GM23338 (cell line): ENCODE measurements around the gene LRRC73. TPM values are rescaled to one million over a fixed set of nuclear protein-coding genes. Genes with fewer than 3 reads are reported as not detected.

ENCODE experiments used
- ATAC-seq: fragments of 200-7000 bp; cut with Tn5 transposase; 3 replicates; pipeline ENCODE4 v1.9.1; 2020
- DNase-seq: peaks from one replicate; pipeline ENCODE4 v3.0.0-alpha.2; 2015; ENCODE audit warnings: low spot score
- H2AFZ ChIP-seq: fragments of 200-600 bp; sonication (generic); 2 replicates; pipeline ENCODE4 v1.8.0; 2016; ENCODE audit warnings: antibody characterized with exemption, mild to moderate bottlenecking, moderate library complexity
- H3F3A ChIP-seq: fragments of 200-600 bp; sonication (generic); replicated peaks from 2 replicates; pipeline ENCODE4 v1.8.0; 2017; ENCODE audit warnings: antibody characterized with exemption, mixed run types, low read depth
- H3K27ac ChIP-seq: fragments of 200-600 bp; sonication (generic); 2 replicates; pipeline ENCODE4 v1.6.1; 2016; ENCODE audit warnings: low read depth
- H3K27me3 ChIP-seq: fragments of 200-600 bp; sonication (generic); 2 replicates; pipeline ENCODE4 v1.8.0; 2016; ENCODE audit warnings: mild to moderate bottlenecking, mixed run types, moderate library complexity; ENCODE audit not compliant: insufficient read depth
- H3K36me3 ChIP-seq: fragments of 200-600 bp; sonication (generic); 2 replicates; pipeline ENCODE4 v1.8.0; 2016; ENCODE audit warnings: mild to moderate bottlenecking; ENCODE audit not compliant: insufficient read depth
- H3K4me1 ChIP-seq: fragments of 200-600 bp; sonication (generic); 2 replicates; pipeline ENCODE4 v1.8.0; 2016; ENCODE audit warnings: mild to moderate bottlenecking, moderate library complexity; ENCODE audit not compliant: insufficient read depth
- H3K4me2 ChIP-seq: fragments of 200-600 bp; sonication (generic); 2 replicates; pipeline ENCODE4 v1.7.1; 2017; ENCODE audit warnings: mixed run types
- H3K4me3 ChIP-seq: fragments of 200-600 bp; sonication (generic); 2 replicates; pipeline ENCODE4 v1.6.1; 2016; ENCODE audit warnings: mixed run types
- H3K79me2 ChIP-seq: fragments of 200-600 bp; sonication (generic); replicated peaks from 2 replicates; pipeline ENCODE4 v1.8.0; 2017; ENCODE audit warnings: mild to moderate bottlenecking; ENCODE audit not compliant: insufficient read depth
- H3K9me2 ChIP-seq: fragments of 200-600 bp; sonication (generic); 2 replicates; pipeline ENCODE4 v1.8.0; 2017; ENCODE audit not compliant: insufficient read depth
- H4K20me1 ChIP-seq: fragments of 200-600 bp; sonication (generic); replicated peaks from 2 replicates; pipeline ENCODE4 v1.8.0; 2017; ENCODE audit warnings: mild to moderate bottlenecking; ENCODE audit not compliant: insufficient read depth
- H3K27ac Mint-ChIP-seq: 2 replicates; pipeline ENCODE4 v1.8.0; 2020; ENCODE audit warnings: inconsistent platforms, mild to moderate bottlenecking, moderate library complexity, mixed read lengths
- H3K27me3 Mint-ChIP-seq: 3 replicates; pipeline ENCODE4 v1.8.0; 2022; ENCODE audit warnings: low read depth, mild to moderate bottlenecking, moderate library complexity, mixed read lengths, inconsistent platforms; ENCODE audit not compliant: insufficient read depth, poor library complexity
- H3K36me3 Mint-ChIP-seq: 3 replicates; pipeline ENCODE4 v1.8.0; 2021; ENCODE audit warnings: low read depth, mild to moderate bottlenecking, inconsistent platforms, moderate library complexity, mixed read lengths
- H3K4me1 Mint-ChIP-seq: 3 replicates; pipeline ENCODE4 v1.8.0; 2020; ENCODE audit warnings: mild to moderate bottlenecking, inconsistent platforms, mixed read lengths
- H3K4me3 Mint-ChIP-seq: 3 replicates; pipeline ENCODE4 v1.8.0; 2021; ENCODE audit warnings: moderate library complexity, mild to moderate bottlenecking, inconsistent platforms, mixed read lengths
- H3K9me3 Mint-ChIP-seq: 3 replicates; pipeline ENCODE4 v1.8.0; 2020; ENCODE audit warnings: moderate library complexity, mild to moderate bottlenecking, inconsistent platforms, mixed read lengths
- CREB1 ChIP-seq: fragments of 250-450 bp; sonication (Bioruptor Pico); IDR thresholded peaks from 2 replicates; pipeline ENCODE4 v1.5.0; 2020; ENCODE audit warnings: low read depth, mild to moderate bottlenecking, moderate library complexity
- EZH2 ChIP-seq: fragments of 200-600 bp; sonication (generic); IDR thresholded peaks from one replicate; pipeline ENCODE4 v1.8.0; 2017; ENCODE audit warnings: antibody characterized with exemption, mild to moderate bottlenecking, low read depth; ENCODE audit not compliant: unreplicated experiment
- JUNB ChIP-seq: IDR thresholded peaks from one replicate; pipeline ENCODE4 v1.6.1; 2016; ENCODE audit warnings: antibody characterized with exemption; ENCODE audit not compliant: unreplicated experiment
- NANOG ChIP-seq: IDR thresholded peaks from 2 replicates; pipeline ENCODE4 v1.6.1; 2016; ENCODE audit warnings: antibody characterized with exemption, borderline replicate concordance
- POLR2AphosphoS5 ChIP-seq: IDR thresholded peaks from 2 replicates; pipeline ENCODE4 v1.6.1; 2016; ENCODE audit warnings: antibody characterized with exemption, low read depth
- STAT1 ChIP-seq: IDR thresholded peaks from one replicate; pipeline ENCODE4 v1.6.1; 2016; ENCODE audit warnings: antibody characterized with exemption; ENCODE audit not compliant: unreplicated experiment
- ZNF114 ChIP-seq: fragments of 250-450 bp; sonication (Bioruptor Pico); IDR thresholded peaks from 2 replicates; pipeline ENCODE4 v1.5.0; 2020; ENCODE audit warnings: mild to moderate bottlenecking, moderate library complexity
- ZNF331 ChIP-seq: fragments of 250-450 bp; sonication (Bioruptor Pico); IDR thresholded peaks from 2 replicates; pipeline ENCODE4 v1.5.0; 2020; ENCODE audit warnings: low read depth, mild to moderate bottlenecking, moderate library complexity
- polyA plus RNA-seq: library from polyadenylated mRNA; unstranded; fragments of >200 nt; fragmentation: Nextera tagmentation; extraction: Ambion mirVana; gene quantifications from 2 replicates; pipeline ENCODE4 v1.2.1, GENCODE V29; 2016
- total RNA-seq: library from RNA; depleted of rRNA; stranded (reverse); fragments of >200 nt; shearing (Covaris generic); gene quantifications from 2 replicates; pipeline ENCODE4 v1.2.3, GENCODE V29; 2014
- TF ChIP-seq, protein P1 (sequence below): IDR thresholded peaks from one replicate; pipeline ENCODE4 v1.6.1; 2018; ENCODE audit warnings: antibody characterized with exemption; ENCODE audit not compliant: unreplicated experiment
- TF ChIP-seq, protein P2 (sequence below), 2 experiments: fragments of 200-600 bp in 1 of 2; sonication (generic) in 1 of 2; conservative IDR thresholded peaks; 2 replicates each; pipeline versions ENCODE4 v1.5.1 to v1.6.1; 2016 to 2017; ENCODE audit warnings: antibody characterized with exemption in 2 of 2, low read depth in 2 of 2, mild to moderate bottlenecking in 2 of 2, moderate library complexity in 1 of 2
- TF ChIP-seq, protein P3 (sequence below): IDR thresholded peaks from 2 replicates; pipeline ENCODE4 v1.6.1; 2016; ENCODE audit warnings: antibody characterized with exemption

The LRRC73 gene
- total and polyA plus RNA-seq, 2 experiments from 2014 or later, result 0.26 to 0.59 TPM

DNA sequence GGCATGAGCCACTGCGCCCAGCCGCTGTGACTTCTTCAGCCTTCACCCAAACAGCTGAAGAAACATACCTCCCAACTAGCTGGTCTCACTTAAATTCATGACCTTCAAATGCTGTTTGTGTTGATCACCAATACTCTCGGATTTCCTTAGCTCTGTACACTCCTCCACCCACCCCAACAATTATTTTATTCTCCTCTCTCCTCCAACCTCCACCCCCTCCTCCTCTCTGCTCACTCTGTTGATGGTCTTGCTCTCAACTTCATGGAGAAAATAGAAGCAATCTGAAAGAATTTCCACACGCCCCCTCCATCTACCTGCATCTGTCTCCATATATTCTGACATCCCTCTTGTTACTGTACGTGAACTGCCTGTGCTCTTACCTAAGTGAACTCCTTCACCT lies 48.2 kb downstream of the LRRC73 start (continued):
- TF ChIP-seq, protein P1, sequence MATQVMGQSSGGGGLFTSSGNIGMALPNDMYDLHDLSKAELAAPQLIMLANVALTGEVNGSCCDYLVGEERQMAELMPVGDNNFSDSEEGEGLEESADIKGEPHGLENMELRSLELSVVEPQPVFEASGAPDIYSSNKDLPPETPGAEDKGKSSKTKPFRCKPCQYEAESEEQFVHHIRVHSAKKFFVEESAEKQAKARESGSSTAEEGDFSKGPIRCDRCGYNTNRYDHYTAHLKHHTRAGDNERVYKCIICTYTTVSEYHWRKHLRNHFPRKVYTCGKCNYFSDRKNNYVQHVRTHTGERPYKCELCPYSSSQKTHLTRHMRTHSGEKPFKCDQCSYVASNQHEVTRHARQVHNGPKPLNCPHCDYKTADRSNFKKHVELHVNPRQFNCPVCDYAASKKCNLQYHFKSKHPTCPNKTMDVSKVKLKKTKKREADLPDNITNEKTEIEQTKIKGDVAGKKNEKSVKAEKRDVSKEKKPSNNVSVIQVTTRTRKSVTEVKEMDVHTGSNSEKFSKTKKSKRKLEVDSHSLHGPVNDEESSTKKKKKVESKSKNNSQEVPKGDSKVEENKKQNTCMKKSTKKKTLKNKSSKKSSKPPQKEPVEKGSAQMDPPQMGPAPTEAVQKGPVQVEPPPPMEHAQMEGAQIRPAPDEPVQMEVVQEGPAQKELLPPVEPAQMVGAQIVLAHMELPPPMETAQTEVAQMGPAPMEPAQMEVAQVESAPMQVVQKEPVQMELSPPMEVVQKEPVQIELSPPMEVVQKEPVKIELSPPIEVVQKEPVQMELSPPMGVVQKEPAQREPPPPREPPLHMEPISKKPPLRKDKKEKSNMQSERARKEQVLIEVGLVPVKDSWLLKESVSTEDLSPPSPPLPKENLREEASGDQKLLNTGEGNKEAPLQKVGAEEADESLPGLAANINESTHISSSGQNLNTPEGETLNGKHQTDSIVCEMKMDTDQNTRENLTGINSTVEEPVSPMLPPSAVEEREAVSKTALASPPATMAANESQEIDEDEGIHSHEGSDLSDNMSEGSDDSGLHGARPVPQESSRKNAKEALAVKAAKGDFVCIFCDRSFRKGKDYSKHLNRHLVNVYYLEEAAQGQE, result no peak

DNA sequence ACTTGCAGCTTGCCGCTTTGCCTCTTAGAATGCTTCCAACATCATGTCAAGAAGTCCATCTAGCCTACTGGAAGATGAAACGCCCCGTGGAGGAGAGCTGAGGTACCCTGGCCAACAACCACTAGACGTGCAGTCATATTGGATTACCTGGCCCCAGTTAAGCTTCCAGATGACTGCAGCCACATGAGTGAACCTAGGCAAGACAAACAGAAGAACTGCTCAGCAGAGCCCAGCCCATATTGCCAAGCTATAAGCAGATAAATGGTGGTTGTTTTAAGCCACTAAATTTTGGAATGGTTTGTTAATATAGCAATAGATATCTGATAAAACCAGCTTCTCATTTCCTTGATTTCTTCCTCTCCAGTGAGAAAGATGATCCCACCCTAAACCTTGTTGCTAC lies 50.1 kb downstream of the LRRC73 start:
- H3K4me1 ChIP-seq, result no peaks in the 10 kb centered on the region
- no peak for ATAC-seq
- peaks cover 3% of the 10 kb centered on the region; the same call in 2 of the 3 replicates for H3K9me3 Mint-ChIP-seq
- TF ChIP-seq NANOG (no peak), JUNB (no peak), STAT1 (no peak), EZH2 (no peak), CREB1 (no peak), ZNF114 (no peak), ZNF331 (CRISPR knock-in tag) (no peak), POLR2AphosphoS5 (no peak)
- TF ChIP-seq, protein P2, sequence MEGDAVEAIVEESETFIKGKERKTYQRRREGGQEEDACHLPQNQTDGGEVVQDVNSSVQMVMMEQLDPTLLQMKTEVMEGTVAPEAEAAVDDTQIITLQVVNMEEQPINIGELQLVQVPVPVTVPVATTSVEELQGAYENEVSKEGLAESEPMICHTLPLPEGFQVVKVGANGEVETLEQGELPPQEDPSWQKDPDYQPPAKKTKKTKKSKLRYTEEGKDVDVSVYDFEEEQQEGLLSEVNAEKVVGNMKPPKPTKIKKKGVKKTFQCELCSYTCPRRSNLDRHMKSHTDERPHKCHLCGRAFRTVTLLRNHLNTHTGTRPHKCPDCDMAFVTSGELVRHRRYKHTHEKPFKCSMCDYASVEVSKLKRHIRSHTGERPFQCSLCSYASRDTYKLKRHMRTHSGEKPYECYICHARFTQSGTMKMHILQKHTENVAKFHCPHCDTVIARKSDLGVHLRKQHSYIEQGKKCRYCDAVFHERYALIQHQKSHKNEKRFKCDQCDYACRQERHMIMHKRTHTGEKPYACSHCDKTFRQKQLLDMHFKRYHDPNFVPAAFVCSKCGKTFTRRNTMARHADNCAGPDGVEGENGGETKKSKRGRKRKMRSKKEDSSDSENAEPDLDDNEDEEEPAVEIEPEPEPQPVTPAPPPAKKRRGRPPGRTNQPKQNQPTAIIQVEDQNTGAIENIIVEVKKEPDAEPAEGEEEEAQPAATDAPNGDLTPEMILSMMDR (conservative IDR thresholded peaks at IDR 0.05; ENCODE audit: low read depth in 2 of 2), result no peak
- TF ChIP-seq, protein P3, sequence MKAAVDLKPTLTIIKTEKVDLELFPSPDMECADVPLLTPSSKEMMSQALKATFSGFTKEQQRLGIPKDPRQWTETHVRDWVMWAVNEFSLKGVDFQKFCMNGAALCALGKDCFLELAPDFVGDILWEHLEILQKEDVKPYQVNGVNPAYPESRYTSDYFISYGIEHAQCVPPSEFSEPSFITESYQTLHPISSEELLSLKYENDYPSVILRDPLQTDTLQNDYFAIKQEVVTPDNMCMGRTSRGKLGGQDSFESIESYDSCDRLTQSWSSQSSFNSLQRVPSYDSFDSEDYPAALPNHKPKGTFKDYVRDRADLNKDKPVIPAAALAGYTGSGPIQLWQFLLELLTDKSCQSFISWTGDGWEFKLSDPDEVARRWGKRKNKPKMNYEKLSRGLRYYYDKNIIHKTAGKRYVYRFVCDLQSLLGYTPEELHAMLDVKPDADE, result no peak
- TF ChIP-seq, protein P1, result no peak

More for the DNA sequence above, 50.1 kb downstream of the LRRC73 start:
- no peaks in the 10 kb centered on the region for H3K79me2 ChIP-seq
- H3K27me3 ChIP-seq, result peaks cover 29% of the 10 kb centered on the region
- DNase-seq, result no peak
- H3K36me3 ChIP-seq, result no peaks in the 10 kb centered on the region
- Mint-ChIP-seq H3K4me1 (peaks cover 11% of the 10 kb centered on the region), H3K27ac (no peak overlapping the region), H3K27me3 (peaks cover 29% of the 10 kb centered on the region), H3K36me3 (no peaks in the 10 kb centered on the region; the same call in 2 of the 3 replicates), H3K4me3 (no peak overlapping the region)
- H3F3A ChIP-seq, result 0 out of 2 replicates have a peak, but pooled peaks cover 4% of the 10 kb centered on the region
- no peak overlapping the region for H3K4me2 ChIP-seq
- H3K4me3 ChIP-seq, result no peak overlapping the region
- H2AFZ ChIP-seq, result no peak overlapping the region
- H3K9me2 ChIP-seq, result no peaks in the 10 kb centered on the region
- no peak overlapping the region for H3K27ac ChIP-seq
- no peaks in the 10 kb centered on the region; the same call in 1 of the 2 replicates for H4K20me1 ChIP-seq
